Measurements from ENCODE around the gene NEDD8.
"Not testable (repeated sequence)": the region's sequence is repeated elsewhere in the genome, so short reads cannot be mapped to it uniquely, and the experiment has no call there.

NEDD8 gene

DNA sequence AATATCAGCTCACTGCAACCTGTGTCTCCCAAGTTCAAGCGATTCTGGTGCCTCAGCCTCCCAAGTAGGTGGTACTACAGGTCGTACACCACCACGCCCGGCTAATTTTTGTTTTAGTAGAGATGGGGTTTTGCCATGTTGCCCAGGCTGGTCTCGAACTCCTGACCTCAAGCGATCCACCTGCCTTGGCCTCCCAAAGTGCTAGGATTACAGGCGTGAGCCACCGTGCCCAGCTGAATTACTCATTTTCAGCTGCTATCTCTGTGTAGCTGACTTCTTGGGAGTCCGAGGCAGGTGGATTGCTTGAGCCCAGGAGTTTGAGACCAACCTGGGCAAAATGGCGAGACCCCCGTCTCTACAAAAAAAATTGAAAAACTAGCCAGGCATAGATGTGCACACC, 13.2 kb upstream of the NEDD8 start:
- FAIRE-seq, result not testable (repeated sequence)

DNA sequence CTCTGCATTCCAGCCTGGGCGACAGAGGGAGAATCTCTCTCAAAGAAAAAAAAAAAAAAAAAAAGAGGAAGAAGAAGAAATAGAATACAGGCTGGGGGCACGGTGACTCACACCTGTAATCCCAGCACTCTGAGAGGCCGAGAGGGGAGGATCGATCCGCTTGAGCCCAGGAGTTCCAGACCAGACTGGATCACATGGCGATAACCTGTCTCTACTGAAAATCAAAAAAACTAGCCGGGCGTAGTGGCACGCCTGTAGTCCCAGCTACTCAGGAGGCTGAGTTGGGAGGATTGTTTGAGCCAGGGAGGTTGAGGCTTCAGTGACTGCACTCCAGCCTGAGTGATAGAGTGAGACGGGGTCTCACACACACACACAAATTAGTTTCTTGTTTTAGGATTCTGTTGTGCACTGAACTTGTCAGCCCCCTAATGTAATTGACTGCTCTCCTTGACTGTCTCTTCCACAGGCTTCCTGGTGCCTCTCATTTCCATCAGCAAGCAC, 11.2 kb upstream of the NEDD8 start:
- FAIRE-seq, result no peak

DNA sequence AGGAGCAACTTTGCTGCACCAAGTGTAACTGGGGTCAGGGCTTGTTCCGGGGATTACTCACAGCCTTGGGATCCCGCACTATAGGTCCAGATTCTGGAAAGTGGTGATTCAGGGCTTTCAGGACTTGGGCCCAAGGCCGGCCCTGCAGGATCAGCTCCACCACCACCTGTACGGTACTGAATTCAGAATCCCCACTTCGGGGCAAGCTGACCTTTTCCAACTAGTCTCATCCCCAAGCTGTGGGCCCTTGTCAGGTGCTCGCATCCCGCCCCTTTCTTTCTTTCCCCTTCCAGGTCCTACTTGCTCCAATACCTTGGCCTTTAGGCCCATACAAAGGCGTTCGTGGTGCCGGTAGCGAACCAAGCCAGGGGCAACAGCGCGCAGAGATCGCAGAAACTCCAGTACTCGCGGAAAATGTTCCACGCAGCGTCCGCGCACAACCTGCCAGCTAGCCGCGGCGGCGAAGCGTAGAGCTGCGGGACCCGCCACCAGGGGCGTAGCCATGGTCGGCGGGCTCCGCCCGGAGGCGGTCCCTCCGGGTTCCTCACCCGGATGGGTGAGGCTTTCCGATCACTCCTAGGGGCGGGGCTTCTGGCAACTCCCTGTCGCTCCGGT, 9.8 kb upstream of the NEDD8 start:
- FAIRE-seq, result no peak

DNA sequence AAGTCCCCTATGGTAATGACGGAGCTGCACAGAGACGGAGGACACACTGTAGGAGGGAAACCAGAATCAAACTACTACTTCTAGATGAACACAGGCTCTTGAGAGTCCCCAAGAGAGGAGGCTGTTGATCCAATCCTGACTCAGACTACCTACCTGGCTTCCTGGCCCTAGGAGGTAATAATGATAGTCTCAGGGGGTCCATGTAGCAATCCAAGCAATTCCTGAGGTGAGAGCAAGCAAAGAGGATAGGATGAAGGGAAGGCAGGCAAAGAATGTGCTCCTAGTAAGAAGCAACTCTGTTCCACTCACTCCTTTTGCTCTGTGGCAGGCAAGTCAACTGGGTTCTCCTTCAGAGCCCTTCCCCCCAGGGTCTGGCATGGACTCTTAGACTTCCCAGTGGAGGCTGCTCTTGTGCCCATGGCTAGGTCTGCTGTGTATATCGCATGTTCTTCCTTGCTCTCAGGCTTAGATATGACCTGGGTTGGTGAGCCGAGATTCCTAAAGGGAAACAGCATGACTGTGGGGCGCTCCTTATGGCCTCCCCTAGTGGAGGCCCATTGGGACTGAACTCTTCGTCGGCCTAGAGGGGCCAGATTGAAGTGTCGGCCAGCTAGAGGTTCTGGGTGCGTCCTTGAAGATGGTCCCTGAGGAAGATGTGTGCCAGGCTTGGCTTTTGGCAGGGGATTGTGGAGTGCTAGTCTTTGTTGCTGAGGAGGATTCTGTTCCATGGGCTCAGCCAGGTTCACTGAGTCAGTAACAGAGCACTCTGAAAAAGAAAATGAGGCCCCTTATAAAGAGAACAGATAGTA, 8.1 kb upstream of the NEDD8 start:
- FAIRE-seq, result no peak

DNA sequence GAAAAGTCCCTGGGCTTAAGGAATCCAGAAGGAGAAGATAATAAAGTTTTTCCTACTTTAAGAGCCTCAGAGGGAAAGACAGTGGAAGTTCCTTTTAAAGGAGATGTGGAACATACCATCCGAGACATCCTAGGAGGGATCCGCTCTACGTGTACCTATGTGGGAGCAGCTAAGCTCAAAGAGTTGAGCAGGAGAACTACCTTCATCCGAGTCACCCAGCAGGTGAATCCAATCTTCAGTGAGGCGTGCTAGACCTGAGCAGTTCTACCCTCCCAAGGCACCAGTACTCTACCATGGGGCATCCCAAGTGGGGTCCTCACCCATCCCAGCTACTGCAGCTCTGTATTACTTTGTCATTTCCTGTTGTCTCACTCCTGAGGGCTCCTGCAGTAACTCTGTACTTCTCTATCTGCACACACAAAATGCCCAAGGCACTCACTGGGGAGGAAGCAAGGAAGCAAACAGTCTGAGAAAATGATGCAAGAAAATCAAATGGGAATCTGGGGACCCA, 6.4 kb upstream of the NEDD8 start:
- FAIRE-seq, result no peak

DNA sequence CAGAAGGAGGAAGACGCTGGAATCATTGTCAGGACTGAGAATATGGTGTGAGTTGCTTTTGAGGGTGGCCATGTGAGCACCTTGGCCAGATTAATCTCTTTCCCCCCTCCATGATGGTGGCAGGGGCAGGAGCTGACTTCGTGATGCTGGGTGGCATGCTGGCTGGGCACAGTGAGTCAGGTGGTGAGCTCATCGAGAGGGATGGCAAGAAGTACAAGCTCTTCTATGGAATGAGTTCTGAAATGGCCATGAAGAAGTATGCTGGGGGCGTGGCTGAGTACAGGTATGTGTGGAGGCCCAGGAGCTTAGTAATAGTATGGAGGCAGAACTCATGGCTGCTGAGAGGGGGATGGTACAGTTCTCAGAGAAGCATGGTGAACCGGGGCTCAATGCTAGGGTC, 6.0 kb upstream of the NEDD8 start:
- FAIRE-seq, result no peak

DNA sequence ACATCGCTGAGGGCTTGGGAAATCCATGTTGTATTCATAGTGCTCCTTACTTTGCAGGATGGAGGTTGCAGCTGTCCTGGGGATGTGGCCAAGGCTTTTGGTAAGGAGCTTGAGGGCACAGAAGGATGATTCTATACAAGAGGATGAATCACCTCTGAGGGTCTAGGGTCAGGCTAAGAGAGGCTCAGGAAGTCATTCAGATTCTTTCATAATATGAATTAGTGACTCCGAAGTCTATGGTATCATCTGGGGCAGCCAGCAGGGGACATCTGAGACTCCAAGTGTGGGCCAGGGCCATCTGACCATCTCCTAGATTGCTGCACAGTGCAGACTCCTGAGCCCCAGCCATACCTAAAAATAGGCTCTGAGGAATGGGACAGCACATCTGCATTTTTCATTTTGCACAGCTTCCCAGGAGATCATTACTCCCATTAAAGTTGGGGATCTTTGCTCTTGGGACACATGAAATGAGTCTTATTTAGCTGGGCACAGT, 5.3 kb upstream of the NEDD8 start:
- no peak for FAIRE-seq

DNA sequence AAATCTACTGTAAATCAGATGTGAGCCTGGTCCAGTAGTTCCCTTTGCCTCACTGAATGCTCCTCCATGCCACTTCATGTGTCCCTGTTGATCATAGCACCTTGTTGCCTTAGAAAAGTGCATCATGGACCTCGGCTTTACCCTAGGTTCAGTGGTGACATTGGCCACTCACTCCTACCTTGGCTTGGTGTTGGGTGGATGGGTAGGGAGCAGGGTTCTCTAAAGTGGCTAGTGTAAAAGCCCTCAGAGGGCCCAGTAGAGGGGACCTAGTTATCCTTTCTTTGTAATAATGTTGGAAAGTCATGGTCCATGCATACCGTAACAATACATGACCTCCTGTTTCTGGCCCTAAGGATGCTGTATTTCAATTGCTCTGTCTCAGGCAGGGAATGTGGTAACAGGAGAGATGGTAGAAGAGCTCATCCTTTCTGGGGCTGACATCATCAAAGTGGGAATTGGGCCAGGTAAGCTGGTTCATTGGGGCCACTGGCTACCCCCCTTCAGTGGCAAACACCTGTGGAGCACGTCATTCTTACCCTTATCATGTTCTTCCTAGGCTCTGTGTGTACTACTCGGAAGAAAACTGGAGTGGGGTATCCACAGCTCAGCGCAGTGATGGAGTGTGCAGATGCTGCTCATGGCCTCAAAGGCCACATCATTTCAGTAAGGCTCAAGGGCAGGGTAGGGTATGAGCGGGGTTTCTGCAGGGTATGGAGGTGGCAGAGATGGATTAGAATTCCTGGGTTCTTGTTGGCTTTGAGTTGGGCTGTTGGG, 4.7 kb upstream of the NEDD8 start:
- no peak for FAIRE-seq

DNA sequence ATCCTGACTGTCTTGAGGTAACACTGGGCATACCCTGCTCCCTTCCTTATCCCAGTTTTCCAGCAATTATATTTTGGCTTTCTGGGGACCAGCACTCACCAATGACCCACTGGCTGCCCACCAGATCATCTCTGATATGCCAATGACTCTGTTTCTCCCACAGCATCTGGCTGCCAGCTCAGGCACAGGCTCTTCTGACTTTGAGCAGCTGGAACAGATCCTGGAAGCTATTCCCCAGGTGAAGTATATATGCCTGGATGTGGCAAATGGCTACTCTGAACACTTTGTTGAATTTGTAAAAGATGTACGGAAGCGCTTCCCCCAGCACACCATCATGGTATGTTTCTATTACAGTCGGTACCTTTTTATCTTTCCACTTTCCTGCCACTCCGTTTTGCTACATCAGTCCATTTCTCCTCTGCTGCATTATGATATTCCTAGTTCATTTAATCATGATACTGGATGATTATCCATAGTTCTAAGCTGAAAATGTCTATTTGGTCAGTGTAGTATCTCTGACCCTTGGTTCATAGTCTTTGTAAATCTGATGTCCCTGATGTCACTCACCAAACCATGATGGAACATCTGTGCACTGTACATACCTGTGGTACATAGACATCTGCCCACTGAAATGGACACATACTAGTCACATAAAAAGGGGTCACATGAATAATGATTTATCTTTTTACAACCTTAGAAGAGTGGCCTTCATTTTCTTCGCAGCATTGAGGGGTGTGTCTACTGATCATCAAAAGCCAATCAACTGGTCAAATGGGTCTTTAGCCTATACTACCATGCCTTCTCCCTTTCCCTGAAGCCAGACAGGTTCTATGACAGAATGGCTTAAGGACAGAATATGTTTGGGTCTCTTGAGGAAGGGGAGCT, 3.9 kb upstream of the NEDD8 start:
- no peak for FAIRE-seq

DNA sequence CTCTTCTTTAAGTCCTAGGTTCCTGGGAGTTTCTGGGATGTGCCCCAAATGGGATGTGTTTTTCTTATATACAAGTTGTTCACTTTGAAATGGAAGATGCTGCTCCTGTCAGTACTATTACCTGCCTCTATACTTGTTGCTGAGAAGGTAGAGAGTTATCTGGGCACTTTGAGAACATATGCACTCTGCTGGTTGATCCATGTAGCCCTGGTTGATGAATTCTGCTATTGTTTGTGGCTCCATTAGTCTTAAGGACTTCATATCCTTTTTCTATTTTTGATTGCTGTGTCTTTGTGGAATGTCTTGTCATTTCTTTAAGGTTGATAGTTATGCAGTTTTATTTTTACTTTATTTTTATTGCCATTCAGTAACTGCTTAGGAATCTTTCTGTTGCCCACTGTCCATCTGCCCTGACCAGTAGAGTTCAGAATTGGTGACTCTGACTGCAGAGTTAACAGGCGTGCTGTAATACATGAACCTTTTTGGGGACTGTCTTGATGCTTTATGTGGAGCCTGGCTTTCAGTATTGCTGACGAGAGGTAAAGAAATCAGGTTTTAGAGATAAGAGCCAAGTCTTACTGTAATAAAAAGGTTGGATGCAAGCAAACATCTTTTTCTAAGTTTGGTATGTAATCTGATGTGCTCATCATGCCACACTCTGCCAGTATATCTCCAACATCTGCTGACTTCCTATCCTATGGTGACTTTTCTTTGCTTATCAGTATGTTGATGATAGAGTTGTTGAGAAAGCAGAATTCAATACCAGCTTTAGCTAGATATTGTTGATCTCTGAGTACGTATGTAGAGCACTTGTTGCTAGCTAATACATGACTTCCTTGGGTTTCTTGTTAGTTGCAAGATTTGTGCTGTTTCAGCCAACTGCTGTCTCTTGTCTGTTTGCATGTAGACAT, 2.2 kb upstream of the NEDD8 start:
- FAIRE-seq, result no peak

DNA sequence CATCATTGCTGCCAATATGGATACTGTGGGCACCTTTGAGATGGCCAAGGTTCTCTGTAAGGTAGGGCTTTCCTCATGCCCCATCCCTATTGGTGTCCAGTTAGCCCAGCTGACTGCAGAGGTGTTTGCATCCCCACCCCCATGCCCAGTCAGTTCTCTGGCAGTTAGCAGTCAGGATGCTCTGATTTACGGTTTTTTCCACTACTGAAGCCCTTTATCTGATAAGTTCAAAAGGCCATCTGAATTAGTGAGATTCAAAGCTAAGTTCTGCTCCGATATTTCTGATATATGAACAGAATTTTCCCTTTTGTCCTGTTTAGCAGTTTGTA, 1.3 kb upstream of the NEDD8 start:
- no peak for FAIRE-seq

DNA sequence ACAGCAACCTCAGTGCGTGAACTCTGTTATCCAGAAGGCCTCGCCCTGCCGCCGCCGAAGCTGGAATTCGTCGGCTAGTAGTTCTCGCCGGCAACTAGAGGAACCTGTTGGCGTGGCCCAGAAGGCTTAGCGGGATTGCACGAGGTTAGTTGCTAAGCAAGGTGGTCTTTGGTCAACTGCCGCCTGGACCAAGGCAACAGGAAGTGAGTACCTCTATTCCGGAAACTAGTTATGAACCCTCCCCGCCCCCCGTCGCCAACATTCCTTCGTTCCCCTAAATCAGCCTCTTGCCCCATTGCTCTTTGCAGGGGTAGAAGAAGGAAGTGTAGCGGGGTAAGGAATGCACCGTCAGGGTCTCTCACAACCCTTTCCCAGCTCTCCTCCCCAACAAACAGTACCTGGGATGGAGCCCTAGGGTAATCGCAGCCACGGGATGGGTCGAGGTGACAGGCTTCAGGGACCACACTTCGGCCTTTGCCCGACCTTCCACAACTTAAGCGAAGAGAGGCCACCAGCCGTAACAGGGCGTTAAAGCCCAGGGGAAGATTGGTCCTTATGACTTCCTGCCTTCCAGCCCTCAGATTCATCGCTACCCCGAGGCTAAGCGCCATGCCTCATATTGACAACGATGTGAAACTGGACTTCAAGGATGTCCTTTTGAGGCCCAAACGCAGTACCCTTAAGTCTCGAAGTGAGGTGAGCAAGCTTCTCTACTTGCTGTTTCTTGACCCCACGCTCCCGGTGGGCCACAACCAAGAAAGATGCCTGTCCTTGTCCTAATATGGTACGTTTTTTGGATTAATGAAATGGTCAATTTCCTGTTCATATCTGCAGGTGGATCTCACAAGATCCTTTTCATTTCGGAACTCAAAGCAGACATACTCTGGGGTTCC, 724 bp upstream of the NEDD8 start, which contains the start of gene GMPR2:
TSS of gene GMPR2 (plus strand) at position 285 of the 893 bp plus-strand sequence. CDS start at position 610, 325 bp downstream.
- peak; percentile 56 for FAIRE-seq

DNA sequence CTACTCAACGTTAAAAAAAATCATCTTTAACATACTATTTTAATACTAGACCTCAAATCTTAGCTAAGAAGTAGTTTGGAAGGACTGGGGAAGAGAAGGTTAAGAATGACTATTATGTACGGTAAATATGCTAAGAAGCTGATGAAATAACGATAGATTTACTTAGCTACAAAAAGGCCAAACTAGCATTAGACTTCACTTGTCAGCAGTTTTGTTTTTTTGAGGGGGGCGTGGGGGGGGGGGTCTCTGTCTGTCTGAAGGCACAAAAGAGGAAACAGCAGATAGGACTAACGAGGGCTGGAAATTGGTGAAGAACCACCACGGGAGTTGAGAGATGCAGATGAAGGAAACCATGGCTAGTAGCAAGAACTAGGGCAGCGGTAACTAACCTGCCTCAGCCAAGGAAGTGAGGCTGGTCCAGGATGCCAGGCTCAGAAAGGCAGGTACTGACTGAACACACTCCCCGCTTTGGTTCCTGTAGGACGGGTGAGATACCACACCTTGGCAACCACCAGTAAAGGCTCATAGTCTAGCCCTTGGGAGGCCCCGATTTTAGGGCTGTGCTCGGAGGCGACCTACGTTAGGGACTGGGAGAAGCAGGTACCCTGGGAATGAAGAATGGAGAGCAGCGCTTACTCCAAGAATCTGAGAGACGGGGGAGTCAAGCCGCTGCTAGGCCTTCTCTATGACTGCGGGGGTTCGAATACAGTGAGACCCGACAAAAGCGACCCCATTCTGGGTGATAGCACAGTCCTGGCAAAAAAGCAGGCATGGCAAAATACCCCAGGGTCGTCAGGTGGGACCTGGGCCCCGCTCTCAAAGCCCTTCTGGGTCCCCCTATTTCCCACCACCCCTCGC, 675 bp downstream of the NEDD8 start:
- no peak for FAIRE-seq

DNA sequence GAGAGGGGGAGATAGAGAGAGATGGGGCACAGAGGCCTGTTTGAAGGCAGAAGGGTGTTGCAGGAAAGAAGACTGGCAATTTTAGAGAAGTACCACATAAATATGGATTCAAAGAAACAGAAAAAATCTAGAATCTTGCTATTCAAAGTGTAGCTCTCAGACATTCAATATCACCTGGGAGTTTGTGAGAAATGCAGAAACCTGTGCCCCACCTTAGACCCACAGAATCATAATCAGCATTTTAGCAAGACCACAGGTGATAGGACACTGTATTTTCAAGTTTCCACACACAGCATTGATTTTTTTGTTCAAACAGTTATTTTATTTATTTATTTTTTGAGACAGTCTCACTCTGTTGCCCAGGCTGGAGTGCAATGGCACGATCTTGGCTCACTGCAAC, 3.3 kb downstream of the NEDD8 start:
- FAIRE-seq, result no peak

DNA sequence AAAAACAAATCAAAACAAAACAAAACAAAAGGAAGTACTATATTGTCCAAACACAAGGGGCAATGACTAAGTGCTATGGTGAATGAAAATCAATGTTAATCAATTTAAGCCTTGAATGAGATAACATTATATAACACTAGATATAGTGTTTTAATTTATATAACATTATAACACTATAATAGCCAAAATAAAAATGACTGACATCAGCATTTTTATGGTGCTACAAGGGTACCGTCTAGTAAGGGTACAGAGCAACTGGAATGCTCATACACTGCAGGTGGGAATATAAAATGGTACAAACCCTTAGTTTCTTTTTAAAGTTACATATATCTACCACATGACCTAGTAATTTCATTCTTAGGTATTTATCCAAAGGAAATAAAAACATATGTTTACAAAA, 5.7 kb downstream of the NEDD8 start:
- peak; percentile 36 for FAIRE-seq

DNA sequence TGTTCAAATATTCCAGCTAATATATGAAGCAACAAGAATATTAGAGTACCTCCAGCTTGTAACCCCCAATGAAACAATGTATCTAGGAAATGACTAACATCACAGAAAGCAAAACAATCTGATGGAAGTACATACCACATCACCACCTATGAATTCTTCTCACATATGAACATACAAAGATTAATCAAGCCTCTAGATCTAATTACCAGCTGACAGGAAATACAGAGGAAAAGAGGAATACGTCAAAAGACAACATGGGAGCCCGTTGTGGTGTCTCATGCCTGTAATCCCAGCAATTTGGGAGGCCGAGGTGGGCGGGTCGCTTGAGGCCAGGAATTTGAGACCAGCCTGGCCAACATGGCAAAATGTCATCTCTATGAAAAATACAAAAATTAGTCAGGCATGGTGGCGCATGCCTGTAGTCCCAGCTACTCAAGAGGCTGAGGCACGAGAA, 7.5 kb downstream of the NEDD8 start:
- FAIRE-seq, result no peak

DNA sequence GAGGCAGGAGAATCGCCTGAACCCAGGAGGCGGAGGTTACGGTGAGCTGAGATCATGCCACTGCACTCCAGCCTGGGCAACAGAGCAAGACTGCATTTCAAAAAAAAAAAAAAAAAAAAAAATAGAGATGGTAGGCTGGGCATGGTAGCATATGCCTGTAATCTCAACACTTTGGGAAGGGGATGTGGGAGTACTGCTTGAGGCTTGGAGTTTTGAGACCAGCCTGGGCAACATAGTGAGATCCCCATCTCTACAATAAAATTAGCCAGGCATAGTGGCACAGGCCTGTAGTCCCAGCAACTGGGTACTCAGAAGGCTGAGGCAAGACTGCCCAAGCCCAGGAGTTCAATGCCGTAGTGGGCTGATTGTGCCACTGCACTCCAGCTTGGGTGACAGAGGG, 9.2 kb downstream of the NEDD8 start:
- not testable (repeated sequence) for FAIRE-seq

DNA sequence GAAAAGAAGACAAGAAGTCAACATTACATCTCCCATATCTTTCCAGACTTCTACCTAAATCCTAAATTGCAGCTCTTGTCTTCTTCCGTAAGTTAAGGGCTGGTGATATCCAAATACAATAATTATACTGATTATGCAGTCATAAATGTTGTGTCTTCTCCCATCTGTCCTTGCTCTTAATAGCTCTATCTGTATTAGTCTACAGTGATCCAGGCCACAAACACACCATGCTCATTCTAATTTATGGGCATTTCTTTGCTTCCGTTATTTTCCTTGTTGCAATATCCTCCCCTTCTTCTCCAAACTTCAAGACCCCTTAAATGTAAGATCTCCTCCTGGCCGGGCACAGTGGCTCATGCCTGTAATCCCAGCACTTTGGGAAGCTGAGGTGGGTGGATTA, 12.6 kb downstream of the NEDD8 start:
- no peak for FAIRE-seq

DNA sequence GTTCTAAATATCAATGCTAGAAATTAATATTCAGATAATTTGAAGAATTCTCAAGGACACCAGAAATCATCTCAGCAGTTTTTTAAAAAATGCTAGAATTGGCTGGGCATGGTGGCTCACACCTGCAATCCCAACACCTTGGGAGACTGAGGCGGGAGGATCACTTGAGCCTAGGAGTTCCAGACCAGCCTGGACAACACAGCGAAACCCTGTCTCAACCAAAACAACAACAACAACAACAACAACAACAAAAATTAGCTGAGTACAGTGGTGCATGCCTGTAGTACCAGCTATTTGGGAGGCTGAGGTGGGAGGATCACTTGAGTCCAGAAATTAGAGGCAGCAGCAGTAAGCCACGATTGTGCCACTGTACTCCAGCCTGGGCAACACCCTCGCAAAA, 13.1 kb downstream of the NEDD8 start:
- no peak for FAIRE-seq
